Measurements from ENCODE around the gene SPATA18.

Gene SPATA18

DNA sequence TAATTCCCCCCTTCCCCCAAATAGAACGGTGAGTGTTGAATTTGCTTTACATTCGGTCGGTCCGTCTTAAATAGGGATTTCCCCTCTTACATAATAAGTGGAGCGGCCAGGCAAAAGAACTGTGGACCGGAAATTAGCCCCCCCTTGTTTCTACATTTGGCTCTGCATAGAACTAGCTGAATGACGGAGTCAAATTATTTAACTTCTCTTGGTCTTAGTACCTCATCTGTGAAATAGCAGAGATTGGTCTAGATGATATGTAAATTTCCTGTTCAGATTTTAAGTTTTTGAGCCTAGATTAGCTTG, 1.3 kb downstream of the SPATA18 start:
- Histone ChIP-seq H3K4me3 (ENCODE audit: low read depth, low read length) (peak overlapping the region; percentile 93), H3K27ac (peak overlapping the region; percentile 96), H3K27me3 (ENCODE audit: insufficient read depth, low read depth, severe bottlenecking) (no peaks in the 10 kb centered on the region), H3K36me3 (peaks cover 4% of the 10 kb centered on the region), H3K9me3 (ENCODE audit: severe bottlenecking) (no peaks in the 10 kb centered on the region)
- DNase-seq, result no peak
- TF ChIP-seq, protein P1, sequence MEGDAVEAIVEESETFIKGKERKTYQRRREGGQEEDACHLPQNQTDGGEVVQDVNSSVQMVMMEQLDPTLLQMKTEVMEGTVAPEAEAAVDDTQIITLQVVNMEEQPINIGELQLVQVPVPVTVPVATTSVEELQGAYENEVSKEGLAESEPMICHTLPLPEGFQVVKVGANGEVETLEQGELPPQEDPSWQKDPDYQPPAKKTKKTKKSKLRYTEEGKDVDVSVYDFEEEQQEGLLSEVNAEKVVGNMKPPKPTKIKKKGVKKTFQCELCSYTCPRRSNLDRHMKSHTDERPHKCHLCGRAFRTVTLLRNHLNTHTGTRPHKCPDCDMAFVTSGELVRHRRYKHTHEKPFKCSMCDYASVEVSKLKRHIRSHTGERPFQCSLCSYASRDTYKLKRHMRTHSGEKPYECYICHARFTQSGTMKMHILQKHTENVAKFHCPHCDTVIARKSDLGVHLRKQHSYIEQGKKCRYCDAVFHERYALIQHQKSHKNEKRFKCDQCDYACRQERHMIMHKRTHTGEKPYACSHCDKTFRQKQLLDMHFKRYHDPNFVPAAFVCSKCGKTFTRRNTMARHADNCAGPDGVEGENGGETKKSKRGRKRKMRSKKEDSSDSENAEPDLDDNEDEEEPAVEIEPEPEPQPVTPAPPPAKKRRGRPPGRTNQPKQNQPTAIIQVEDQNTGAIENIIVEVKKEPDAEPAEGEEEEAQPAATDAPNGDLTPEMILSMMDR (IDR thresholded peaks at IDR 0.05; ENCODE audit: low read depth, low read length), result no peak

DNA sequence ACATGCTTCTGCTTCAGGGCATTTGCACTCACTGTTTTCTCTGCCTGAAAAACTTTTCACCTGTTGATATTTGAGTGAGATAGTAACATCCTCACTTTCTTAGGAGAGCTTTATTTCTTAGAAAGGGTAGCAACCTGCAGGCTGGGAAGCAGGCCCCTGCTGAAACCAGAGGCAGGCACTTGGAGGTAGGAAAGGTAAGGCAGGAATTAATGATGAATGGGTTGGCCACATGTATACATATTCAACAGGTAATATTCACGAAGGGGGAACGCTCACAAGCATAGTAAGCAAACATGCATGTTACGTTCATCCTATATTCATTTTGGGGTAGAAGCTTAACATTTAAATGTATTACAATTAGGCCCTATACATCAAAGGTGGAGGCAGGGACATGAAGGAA, 3.1 kb downstream of the SPATA18 start:
- Histone ChIP-seq H3K4me3 (ENCODE audit: low read depth, low read length) (no peak overlapping the region), H3K27ac (no peak overlapping the region), H3K27me3 (ENCODE audit: insufficient read depth, low read depth, severe bottlenecking) (no peaks in the 10 kb centered on the region), H3K9me3 (ENCODE audit: severe bottlenecking) (no peaks in the 10 kb centered on the region), H3K36me3 (peaks cover 4% of the 10 kb centered on the region)
- DNase-seq, result no peak
- TF ChIP-seq, protein P1 (IDR thresholded peaks at IDR 0.05; ENCODE audit: low read depth, low read length), result no peak

DNA sequence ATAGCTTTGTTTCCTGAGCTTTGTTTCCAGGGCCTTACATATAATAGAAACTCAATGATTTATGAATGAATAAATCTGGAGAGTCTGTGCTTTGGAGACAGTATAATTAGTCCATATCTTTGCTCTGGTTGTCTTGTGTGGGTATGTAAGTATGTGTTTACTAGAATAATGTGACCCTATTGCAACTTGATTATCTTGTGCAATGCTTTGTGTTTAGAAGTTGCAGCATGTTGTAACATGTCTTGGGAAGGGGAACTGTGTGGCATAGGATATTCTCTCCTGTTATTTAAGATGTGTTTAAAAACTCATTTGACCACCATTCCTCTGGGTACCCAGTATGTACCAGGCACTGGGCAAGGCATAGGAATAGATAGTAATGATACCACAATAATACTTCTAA, 6.1 kb downstream of the SPATA18 start:
- DNase-seq, result no peak
- Histone ChIP-seq H3K27ac (no peak overlapping the region), H3K27me3 (ENCODE audit: insufficient read depth, low read depth, severe bottlenecking) (no peaks in the 10 kb centered on the region), H3K36me3 (no peaks in the 10 kb centered on the region), H3K9me3 (ENCODE audit: severe bottlenecking) (no peaks in the 10 kb centered on the region), H3K4me3 (ENCODE audit: low read depth, low read length) (no peak overlapping the region)
- TF ChIP-seq, protein P1 (IDR thresholded peaks at IDR 0.05; ENCODE audit: low read depth, low read length), result no peak

DNA sequence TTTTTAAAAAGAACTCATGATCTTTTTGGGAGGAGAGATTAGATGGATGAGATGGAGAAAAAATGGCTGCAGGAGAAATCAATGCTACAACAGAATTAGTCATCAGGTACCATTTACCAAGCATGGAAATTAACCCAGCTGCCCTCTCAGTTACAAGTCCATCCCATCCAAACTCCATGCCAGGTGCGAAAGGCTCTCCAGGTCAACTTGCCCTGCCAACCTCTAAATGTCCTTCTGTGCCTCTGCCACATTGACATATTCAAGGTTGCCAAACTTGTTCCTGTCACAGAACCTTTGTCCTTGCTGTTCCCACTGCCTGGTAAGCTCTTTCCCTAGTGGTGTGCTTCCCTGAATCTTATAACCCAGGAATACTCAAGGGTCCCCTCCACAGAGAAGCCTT, 7.2 kb downstream of the SPATA18 start:
- Histone ChIP-seq H3K27me3 (ENCODE audit: insufficient read depth, low read depth, severe bottlenecking) (no peaks in the 10 kb centered on the region), H3K4me3 (ENCODE audit: low read depth, low read length) (no peak overlapping the region), H3K9me3 (ENCODE audit: severe bottlenecking) (no peaks in the 10 kb centered on the region), H3K27ac (no peak overlapping the region), H3K36me3 (no peaks in the 10 kb centered on the region)
- TF ChIP-seq, protein P1 (IDR thresholded peaks at IDR 0.05; ENCODE audit: low read depth, low read length), result no peak
- no peak for DNase-seq

DNA sequence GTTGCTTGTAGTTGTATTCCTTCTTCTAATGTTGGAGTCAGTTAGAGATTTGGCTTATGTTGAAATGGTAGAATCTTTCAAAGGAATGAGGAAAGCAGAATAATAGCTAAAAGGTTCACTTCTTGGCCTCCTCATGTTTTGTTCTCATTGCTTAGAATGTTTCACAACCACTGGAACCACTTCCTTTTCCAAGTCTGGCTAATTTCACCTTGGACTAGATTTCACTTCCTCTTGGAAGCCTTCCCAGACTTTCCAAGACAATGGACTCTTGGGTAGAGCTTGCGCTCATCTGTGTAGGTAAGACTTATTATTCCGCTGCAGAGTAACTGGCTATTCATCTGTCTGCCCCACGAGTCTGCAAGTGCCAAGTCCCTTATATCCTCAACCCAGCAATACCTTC, 8.3 kb downstream of the SPATA18 start:
- Histone ChIP-seq H3K27ac (no peak overlapping the region), H3K4me3 (ENCODE audit: low read depth, low read length) (no peak overlapping the region), H3K9me3 (ENCODE audit: severe bottlenecking) (no peaks in the 10 kb centered on the region), H3K36me3 (no peaks in the 10 kb centered on the region), H3K27me3 (ENCODE audit: insufficient read depth, low read depth, severe bottlenecking) (no peaks in the 10 kb centered on the region)
- TF ChIP-seq, protein P1 (IDR thresholded peaks at IDR 0.05; ENCODE audit: low read depth, low read length), result no peak
- DNase-seq, result no peak

DNA sequence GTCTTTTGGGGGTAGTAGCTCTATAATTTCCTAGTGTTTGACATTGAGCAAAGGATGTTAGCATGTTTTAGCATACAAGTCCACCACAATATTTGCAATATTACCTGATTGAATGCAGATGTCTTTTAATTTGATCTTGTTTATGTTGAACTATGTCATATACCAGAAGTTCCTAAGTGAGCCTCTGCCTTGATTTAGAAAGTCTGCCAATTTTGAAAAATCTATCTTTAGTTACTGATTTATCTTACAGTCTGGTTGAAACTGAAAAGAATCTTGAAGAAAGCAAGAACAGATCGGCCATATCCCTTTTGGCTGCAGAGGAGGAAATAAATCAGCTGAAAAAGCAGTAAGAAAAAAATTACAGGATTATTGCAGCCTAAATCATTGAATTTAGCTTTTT, 18.5 kb downstream of the SPATA18 start:
- DNase-seq, result no peak
- Histone ChIP-seq H3K27ac (no peak overlapping the region), H3K27me3 (ENCODE audit: insufficient read depth, low read depth, severe bottlenecking) (no peaks in the 10 kb centered on the region), H3K4me3 (ENCODE audit: low read depth, low read length) (no peak overlapping the region), H3K9me3 (ENCODE audit: severe bottlenecking) (no peaks in the 10 kb centered on the region), H3K36me3 (no peaks in the 10 kb centered on the region)
- TF ChIP-seq, protein P1 (IDR thresholded peaks at IDR 0.05; ENCODE audit: low read depth, low read length), result no peak

Data from WERI-Rb-1 (cell line).